Occipital lobe (tissue), 2 donors: ENCODE measurements around the gene PSPH. TPM values are rescaled to one million over a fixed set of nuclear protein-coding genes. Genes with fewer than 3 reads are reported as not detected.

ENCODE experiments used
- DNase-seq: peaks from one replicate; lab custom pipeline; 2025; lab: John Stamatoyannopoulos, UW
- total RNA-seq: library from RNA; depleted of rRNA; stranded (reverse); fragments of >200 nt; gene quantifications from one replicate; pipeline ENCODE4 v1.2.3, GENCODE V29; 2014

Gene PSPH
- total RNA-seq, 1 donor from 2014 or later = 19.8 TPM

DNA sequence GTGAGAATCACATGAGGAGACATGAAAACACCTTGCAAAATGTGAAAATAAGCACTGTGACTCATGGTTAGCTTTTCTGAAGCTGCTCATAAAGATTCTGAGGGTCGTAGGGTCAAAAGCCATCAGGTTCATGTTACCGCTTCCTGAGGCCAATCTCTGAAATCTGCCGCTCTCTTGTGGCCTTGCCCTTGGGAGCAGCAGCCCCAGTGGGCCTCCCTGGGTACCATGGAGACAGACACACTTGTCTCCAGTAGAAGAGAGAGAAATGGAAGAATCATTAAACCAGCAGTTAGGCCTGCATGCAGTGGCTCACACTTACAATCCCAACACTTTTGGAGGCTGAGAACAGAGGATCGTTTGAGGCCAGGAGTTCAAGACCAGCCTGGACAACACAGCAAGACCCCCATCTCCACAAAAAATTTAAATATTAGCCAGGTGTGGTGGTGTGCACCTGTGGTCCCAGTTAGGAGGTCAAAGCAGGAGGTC is 44.0 kb downstream of the PSPH start:
- no peak for DNase-seq

GRCh38 chr7:56003749-56004148 is 47.5 kb downstream of the PSPH start:
- DNase-seq = no peak

- no peak for DNase-seq
Measured at GRCh38 chr7:55996856-55997500, 54.3 kb downstream of the PSPH start.

- DNase-seq = no peak
Measured at GRCh38 chr7:55992346-55992745, 58.9 kb downstream of the PSPH start.

DNA sequence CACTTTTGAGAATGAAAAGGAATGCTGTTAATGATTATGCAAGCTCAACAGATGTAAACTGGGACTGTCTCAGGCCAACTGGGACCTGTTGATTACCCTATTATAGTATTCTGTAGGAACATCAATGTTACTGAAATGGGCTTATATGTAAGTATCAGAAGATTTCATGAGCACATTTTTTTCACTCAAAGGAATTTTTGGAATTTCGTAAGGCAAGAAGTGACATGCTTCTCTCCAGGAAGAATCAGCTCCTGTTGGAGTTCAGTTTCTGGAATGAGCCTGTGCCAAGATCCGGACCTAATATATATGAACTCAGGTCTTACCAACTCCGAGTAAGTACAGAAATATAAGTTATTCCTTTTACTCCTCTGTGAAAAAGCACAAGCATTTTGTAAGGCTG is 67.7 kb downstream of the PSPH start:
- DNase-seq = no peak

DNA sequence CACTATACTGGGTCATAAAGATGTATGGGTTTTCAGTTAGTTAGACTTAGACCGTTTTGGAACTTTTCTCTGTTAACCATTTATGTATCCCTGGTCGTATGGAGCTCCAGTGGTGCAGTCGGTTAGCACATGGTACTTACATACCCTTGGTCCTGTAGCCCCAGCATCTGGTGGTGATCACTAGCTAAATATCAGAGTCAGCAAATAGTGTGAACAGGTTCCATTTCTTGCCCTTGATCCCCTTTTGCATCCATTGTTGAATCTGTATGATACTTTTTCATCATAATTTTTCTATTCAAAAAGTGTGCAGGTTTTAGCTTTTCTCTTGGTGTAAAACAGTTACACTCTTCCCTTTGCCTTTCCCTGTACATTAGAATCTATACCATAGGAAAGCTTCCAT is 71.0 kb downstream of the PSPH start:
- no peak for DNase-seq

GRCh38 chr7:55977831-55978230 is 73.4 kb downstream of the PSPH start:
- DNase-seq = peak; percentile 17

- DNase-seq = no peak
Measured at GRCh38 chr7:55975988-55976633, 75.1 kb downstream of the PSPH start.

DNA sequence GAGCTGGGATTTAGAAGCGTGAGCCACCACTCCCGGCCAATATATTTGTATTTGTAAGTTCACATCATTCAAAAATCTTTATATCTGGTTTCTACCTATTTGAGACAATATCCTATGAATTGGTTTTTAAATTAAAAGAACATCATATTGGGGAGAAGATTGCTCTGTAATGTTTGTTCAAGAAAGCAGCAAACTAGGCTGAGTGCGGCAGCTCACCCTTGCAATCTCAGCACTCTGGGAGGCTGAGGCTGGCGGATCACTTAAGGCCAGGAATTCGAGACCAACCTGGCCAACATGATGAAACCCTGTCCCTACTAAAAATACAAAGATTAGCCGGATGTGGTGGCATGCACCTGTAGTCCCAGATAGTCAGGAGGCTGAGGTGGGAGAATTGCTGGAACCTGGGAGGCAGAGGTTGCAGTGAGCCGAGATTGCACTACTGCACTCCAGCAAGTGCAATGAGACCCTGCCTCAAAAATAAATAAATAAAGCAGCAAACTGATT is 77.4 kb downstream of the PSPH start:
- DNase-seq = no peak

DNA sequence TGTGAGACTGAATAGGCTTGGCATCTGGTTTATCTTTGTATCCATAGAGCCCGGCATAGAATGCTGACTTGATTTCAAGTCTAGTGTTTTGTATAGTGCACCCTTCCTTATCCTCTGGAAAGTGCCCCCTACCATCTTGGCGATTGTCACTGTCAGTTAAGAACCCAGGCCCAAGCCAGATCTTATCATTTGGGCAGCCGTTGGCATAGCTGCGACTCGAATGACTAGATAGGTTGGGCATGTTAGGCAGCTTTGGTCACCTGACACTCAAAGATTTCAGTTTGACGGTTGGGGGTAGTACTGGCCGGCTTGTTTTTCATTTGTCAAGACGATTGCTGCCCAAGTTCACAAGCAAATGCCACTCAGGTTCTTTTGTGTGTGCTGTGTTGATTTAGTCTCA is 80.3 kb downstream of the PSPH start:
- DNase-seq = no peak

DNA sequence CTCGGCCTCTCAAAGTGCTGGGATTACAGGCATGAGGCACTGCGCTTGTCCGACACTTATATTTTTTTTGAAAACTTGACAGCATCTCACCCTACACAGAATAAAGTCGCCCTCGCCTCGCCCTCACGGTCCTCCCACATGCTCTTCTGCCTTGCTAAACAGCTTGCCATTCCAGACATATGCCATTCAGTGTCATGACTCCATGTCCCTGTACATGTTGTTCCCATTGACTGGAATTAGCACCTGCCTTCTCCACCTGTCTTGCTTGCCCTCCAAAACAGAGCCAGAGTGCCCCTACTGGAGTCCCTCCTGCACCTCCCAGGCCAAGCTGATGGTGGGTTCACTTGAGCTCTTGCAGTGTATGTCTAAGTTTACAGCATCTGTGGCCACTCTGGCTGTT is 80.7 kb downstream of the PSPH start:
- DNase-seq = no peak

GRCh38 chr7:55969391-55969790 is 81.9 kb downstream of the PSPH start:
- DNase-seq = no peak

GRCh38 chr7:55966851-55967250 is 84.4 kb downstream of the PSPH start:
- DNase-seq = peak; percentile 11

- peak; percentile 5 for DNase-seq
Measured at GRCh38 chr7:55965805-55966421, 85.3 kb downstream of the PSPH start.

DNA sequence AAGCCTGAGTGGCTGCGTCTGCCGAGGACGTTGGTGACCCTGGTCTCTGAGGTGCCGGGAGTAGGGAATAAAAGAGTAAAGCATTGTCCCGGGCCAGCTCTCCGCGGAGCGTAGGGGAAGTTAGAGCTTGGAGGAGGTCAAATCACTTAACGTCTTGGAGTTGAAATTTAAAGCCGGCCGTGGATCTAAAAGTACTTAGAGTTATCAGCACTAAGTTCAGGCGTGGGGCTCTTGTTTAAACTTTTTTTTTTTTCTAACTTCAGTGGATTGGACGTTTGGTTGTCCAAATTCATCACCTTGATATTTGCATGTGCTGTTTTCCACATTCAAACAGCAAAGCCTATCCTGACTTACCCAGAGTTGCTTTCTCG is 86.2 kb downstream of the PSPH start:
- no peak for DNase-seq

DNA sequence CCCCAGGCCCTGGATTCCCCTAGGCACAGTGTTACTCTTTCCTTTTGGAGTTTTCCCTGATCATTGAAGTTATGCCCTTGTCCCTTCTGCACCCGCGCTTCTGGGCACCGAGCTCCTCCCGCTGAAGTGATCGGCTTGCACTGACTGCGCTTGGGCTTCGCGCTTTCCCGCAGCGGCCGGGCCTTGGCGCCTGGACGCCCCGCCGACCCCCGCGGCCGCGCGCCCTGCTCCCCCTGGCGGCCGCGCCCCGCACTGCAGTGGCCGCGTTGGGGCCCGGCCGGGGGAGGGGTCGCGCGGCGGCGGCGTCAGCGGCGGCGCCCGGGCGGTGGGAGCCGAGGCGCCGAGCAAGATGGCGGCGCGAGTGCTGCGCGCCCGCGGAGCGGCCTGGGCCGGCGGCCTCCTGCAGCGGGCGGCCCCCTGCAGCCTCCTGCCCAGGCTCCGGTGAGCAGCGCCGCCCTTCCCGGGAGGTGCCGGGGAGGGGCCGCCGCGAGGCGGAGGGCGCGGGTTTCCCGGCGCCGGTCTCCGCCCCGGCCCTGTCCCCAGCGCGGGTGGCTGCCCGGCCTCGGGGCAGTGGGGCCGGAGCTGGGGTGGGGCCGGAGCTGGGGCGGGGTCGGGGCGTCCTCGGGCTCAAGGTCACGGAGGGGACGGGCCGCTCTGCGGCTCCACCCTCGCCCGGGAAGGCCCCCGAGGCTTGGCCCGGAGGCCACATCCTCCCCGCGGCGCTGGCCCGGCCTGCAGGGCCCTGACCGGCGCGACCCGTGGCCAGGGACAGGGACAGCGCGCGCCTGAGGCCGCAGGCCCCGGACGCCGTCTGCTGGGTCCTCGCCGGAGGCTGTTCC is 86.8 kb downstream of the PSPH start, which contains the start of gene NIPSNAP2:
Gene NIPSNAP2 (plus strand): TSS at position 325 of the 839 bp plus-strand sequence. CDS start 25 bp downstream, at position 350.
- peak; percentile 50 for DNase-seq

DNA sequence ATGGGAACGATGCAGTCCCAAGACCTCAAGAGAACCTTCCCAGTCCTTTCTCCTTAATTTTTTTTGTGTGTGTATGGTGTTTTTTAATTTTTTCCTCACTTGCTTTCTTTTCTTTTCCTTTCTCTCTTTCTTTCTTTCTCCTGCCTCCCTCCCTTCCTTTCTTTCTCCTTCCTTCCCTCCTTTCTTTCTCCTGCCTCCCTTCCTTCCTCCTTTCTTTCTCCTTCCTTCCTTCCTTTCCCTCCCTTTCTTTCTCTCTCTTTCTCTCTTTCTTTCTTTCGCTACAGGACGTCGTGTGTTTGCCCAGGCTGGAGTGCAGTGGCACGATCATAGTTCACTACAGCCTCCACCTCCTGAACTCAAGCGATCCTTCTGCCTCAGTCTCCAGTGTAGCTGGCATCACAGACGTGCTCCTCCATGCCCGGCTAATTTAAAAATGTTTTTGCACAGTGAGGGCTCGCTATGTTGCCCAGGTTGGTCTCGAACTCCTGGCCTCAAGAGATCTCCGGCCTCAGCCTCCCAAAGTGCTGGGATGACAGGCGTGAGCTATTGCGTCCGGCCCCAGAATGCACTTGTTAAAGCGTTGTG is 87.6 kb downstream of the PSPH start:
- DNase-seq = no peak

GRCh38 chr7:55962014-55962413 is 89.2 kb downstream of the PSPH start:
- DNase-seq = no peak
